Measurements from ENCODE around the gene VIL1. TPM values are rescaled to one million over a fixed set of nuclear protein-coding genes. Genes with fewer than 3 reads are reported as not detected.

The VIL1 gene
- total RNA-seq, 1 experiment from 2014 or later: 4.2 TPM

DNA sequence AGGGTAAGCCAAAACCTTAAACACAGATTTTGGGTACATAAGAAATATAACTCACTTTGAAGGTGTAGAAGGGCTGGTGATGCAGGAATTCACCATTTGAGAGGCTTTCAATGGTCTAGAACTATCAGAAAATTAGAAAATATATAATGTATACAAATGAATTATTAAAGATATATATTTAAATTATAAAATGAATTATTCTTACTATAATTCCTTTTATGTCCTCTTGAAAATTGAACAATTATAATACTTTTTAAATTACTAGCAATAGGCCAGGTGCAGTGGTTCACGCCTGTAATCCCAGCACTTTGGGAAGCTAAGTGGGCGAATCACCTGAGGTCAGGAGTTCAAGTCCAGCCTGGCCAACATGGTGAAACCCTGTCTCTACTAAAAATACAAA lies 60.7 kb downstream of the VIL1 start:
- Histone ChIP-seq H3K14ac (ENCODE audit: insufficient read depth, low read length) (no peak overlapping the region), H3K79me2 (ENCODE audit: insufficient read depth, low read length) (no peaks in the 10 kb centered on the region), H4K91ac (ENCODE audit: insufficient read length, low read depth, low read length) (no peak overlapping the region), H3K9ac (ENCODE audit: extremely low read depth, insufficient read length, low read length) (no peak overlapping the region), H2AK5ac (ENCODE audit: insufficient read length, low read length) (no peak overlapping the region), H2AFZ (ENCODE audit: low read length) (no peak overlapping the region), H3K27ac (ENCODE audit: insufficient read length, low read depth, low read length) (no peak overlapping the region), H3T11ph (ENCODE audit: low read length) (no peak overlapping the region), H4K8ac (replicated peaks; ENCODE audit: insufficient read length, low read depth, low read length) (no peak overlapping the region), H2BK15ac (ENCODE audit: low read depth, low read length) (no peak overlapping the region), H2BK12ac (ENCODE audit: insufficient read length, low read depth, low read length) (no peak overlapping the region), H3K4me1 (ENCODE audit: insufficient read depth, low read length) (no peaks in the 10 kb centered on the region), H3K4me2 (ENCODE audit: insufficient read depth, insufficient read length, low read length) (no peak overlapping the region), H3K23me2 (ENCODE audit: insufficient read length, low read depth, low read length, poor library complexity, severe bottlenecking) (no peaks in the 10 kb centered on the region), H2BK5ac (ENCODE audit: insufficient read length, low read length) (no peak overlapping the region), H2BK120ac (ENCODE audit: low read depth, low read length, poor library complexity, severe bottlenecking) (no peak overlapping the region), H4K5ac (ENCODE audit: insufficient read length, low read depth, low read length) (no peak overlapping the region), H2BK20ac (ENCODE audit: low read depth, low read length, poor library complexity, severe bottlenecking) (no peak overlapping the region), H3K23ac (ENCODE audit: insufficient read length, low read depth, low read length) (no peak overlapping the region), H3K18ac (ENCODE audit: insufficient read length, low read depth, low read length) (no peak overlapping the region), H3K9me3 (ENCODE audit: control insufficient read depth, low read depth, low read length) (no peaks in the 10 kb centered on the region), H3K27me3 (ENCODE audit: insufficient read depth, low read length) (no peaks in the 10 kb centered on the region), H4K20me1 (ENCODE audit: control insufficient read depth, insufficient read depth, insufficient read length) (no peaks in the 10 kb centered on the region), H3K4ac (ENCODE audit: low read depth, low read length) (no peak overlapping the region), H3K56ac (ENCODE audit: insufficient read length, low read depth, low read length) (no peak overlapping the region), H3K79me1 (ENCODE audit: insufficient read depth, low read depth, low read length, poor library complexity, severe bottlenecking) (no peaks in the 10 kb centered on the region)
- WGBS (ENCODE audit: extremely low coverage, insufficient read length, low lambda C conversion rate): no CpG with 5 or more reads among the region's 2 CpGs
- Mint-ChIP-seq H3K4me3 (no peak overlapping the region), H3K4me1 (no peaks in the 10 kb centered on the region), H3K27ac (no peak overlapping the region), H3K27me3 (ENCODE audit: low read depth) (no peaks in the 10 kb centered on the region), H3K9me3 (no peaks in the 10 kb centered on the region), H3K36me3 (ENCODE audit: insufficient read depth in 1 of 3, low read depth in 3 of 3) (peaks cover 4 to 69% (median 61%) of the 10 kb centered on the region in 3 experiments; a peak in 6 of 7 replicates)
- TF ChIP-seq, protein P1, sequence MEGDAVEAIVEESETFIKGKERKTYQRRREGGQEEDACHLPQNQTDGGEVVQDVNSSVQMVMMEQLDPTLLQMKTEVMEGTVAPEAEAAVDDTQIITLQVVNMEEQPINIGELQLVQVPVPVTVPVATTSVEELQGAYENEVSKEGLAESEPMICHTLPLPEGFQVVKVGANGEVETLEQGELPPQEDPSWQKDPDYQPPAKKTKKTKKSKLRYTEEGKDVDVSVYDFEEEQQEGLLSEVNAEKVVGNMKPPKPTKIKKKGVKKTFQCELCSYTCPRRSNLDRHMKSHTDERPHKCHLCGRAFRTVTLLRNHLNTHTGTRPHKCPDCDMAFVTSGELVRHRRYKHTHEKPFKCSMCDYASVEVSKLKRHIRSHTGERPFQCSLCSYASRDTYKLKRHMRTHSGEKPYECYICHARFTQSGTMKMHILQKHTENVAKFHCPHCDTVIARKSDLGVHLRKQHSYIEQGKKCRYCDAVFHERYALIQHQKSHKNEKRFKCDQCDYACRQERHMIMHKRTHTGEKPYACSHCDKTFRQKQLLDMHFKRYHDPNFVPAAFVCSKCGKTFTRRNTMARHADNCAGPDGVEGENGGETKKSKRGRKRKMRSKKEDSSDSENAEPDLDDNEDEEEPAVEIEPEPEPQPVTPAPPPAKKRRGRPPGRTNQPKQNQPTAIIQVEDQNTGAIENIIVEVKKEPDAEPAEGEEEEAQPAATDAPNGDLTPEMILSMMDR (conservative IDR thresholded peaks at IDR 0.05): no peak
- no peak for DNase-seq

Data from H9 (cell line).